ENCODE measurements around the gene TCP11L2. TPM values are rescaled to one million over a fixed set of nuclear protein-coding genes. Genes with fewer than 3 reads are reported as not detected.

TCP11L2 gene
- polyA plus RNA-seq, 1 donor from 2014 or later: 16.6 TPM

- Histone ChIP-seq H4K20me1 (ENCODE audit: insufficient read depth) (no peaks in the 10 kb centered on the region), H3K79me2 (replicated peaks; ENCODE audit: insufficient read depth, low read length) (no peaks in the 10 kb centered on the region), H3K9me3 (ENCODE audit: low read length) (no peaks in the 10 kb centered on the region), H3K27me3 (ENCODE audit: insufficient read depth, low read depth, low read length) (no peaks in the 10 kb centered on the region), H3F3A (ENCODE audit: insufficient read depth, low read length, poor library complexity, severe bottlenecking) (no peaks in the 10 kb centered on the region), H2AFZ (ENCODE audit: low read depth, low read length) (no peak overlapping the region), H3K9ac (ENCODE audit: low read length) (no peak overlapping the region), H3K4me3 (ENCODE audit: low read length) (no peak overlapping the region), H3K36me3 (ENCODE audit: insufficient read depth, low read length) (no peaks in the 10 kb centered on the region), H3K9me2 (ENCODE audit: insufficient read depth, low read length) (no peaks in the 10 kb centered on the region), H3K27ac (ENCODE audit: low read length) (no peak overlapping the region), H3K4me2 (ENCODE audit: low read length) (no peak overlapping the region)
- no peak for TF ChIP-seq EP300 (conservative IDR thresholded peaks at IDR 0.05; ENCODE audit: poor library complexity, severe bottlenecking)
- TF ChIP-seq RAD21 (conservative IDR thresholded peaks at IDR 0.05): no peak
- TF ChIP-seq CTCF (IDR thresholded peaks at IDR 0.05; ENCODE audit: poor library complexity, severe bottlenecking): no peak
- no peak for TF ChIP-seq POLR2AphosphoS5 (IDR thresholded peaks at IDR 0.05)
- TF ChIP-seq EZH2 (IDR thresholded peaks at IDR 0.05; ENCODE audit: borderline replicate concordance, insufficient read depth, low read length, poor library complexity, severe bottlenecking): no peak
Observed at GRCh38 chr12:106343214-106343528, 40.6 kb downstream of the TCP11L2 start.

- Histone ChIP-seq H4K20me1 (ENCODE audit: insufficient read depth) (no peaks in the 10 kb centered on the region), H3K4me2 (ENCODE audit: low read length) (no peak overlapping the region), H2AFZ (ENCODE audit: low read depth, low read length) (no peak overlapping the region), H3F3A (ENCODE audit: insufficient read depth, low read length, poor library complexity, severe bottlenecking) (no peaks in the 10 kb centered on the region), H3K36me3 (ENCODE audit: insufficient read depth, low read length) (no peaks in the 10 kb centered on the region), H3K4me3 (ENCODE audit: low read length) (no peak overlapping the region), H3K9ac (ENCODE audit: low read length) (no peak overlapping the region), H3K79me2 (replicated peaks; ENCODE audit: insufficient read depth, low read length) (no peaks in the 10 kb centered on the region), H3K9me3 (ENCODE audit: low read length) (no peaks in the 10 kb centered on the region), H3K27me3 (ENCODE audit: insufficient read depth, low read depth, low read length) (no peaks in the 10 kb centered on the region), H3K9me2 (ENCODE audit: insufficient read depth, low read length) (no peaks in the 10 kb centered on the region), H3K27ac (ENCODE audit: low read length) (no peak overlapping the region)
- TF ChIP-seq CTCF (IDR thresholded peaks at IDR 0.05; ENCODE audit: poor library complexity, severe bottlenecking) (no peak), EZH2 (IDR thresholded peaks at IDR 0.05; ENCODE audit: borderline replicate concordance, insufficient read depth, low read length, poor library complexity, severe bottlenecking) (no peak), REST (IDR thresholded peaks at IDR 0.05; ENCODE audit: borderline replicate concordance) (no peak), MXI1 (conservative IDR thresholded peaks at IDR 0.05; ENCODE audit: poor library complexity, severe bottlenecking) (no peak)
Observed at GRCh38 chr12:106344131-106344530, 41.6 kb downstream of the TCP11L2 start.

Measured in neural cell (in vitro differentiated cells).